BJ (cell line): ENCODE results near the gene TMEM86B. TPM values are rescaled to one million over a fixed set of nuclear protein-coding genes. Genes with fewer than 3 reads are reported as not detected.
A peak's percentile ranks its signal among the peaks of the same experiment; 100 is the strongest.

Experiments used
- CTCF ChIA-PET: fragments of 350-600 bp; formaldehyde crosslinking; extraction: SDS; loops from one replicate; lab custom pipeline; 2021; ENCODE audit warnings: antibody characterized with exemption, inconsistent platforms; lab: Yijun Ruan, JAX
- POLR2A ChIA-PET: fragments of 300-600 bp; sonication (Branson Sonifier 250); formaldehyde crosslinking; extraction: SDS; loops from one replicate; lab custom pipeline; 2021; ENCODE audit warnings: antibody characterized with exemption; lab: Charles Lee
- DNase-seq: peaks from one replicate; pipeline ENCODE4 v3.0.0-alpha.2; 2011; ENCODE audit warnings: low read depth
- H3K27me3 ChIP-seq: 2 replicates; pipeline ENCODE4 v1.6.0; 2011; ENCODE audit warnings: low read length; ENCODE audit not compliant: control insufficient read depth, insufficient read depth
- H3K36me3 ChIP-seq: 2 replicates; pipeline ENCODE4 v1.5.1; 2011; ENCODE audit warnings: low read length; ENCODE audit not compliant: control insufficient read depth, insufficient read depth
- H3K4me3 ChIP-seq: 2 replicates; pipeline ENCODE4 v1.5.1; 2011; ENCODE audit warnings: low read depth, mild to moderate bottlenecking, control low read depth, low read length
- polyA plus RNA-seq: library from polyadenylated mRNA; depleted of rRNA; stranded (reverse); fragments of >200 nt; gene quantifications from 2 replicates; pipeline ENCODE4 v1.2.3, GENCODE V29; 2011
- TF ChIP-seq, protein P1 (sequence below): IDR thresholded peaks from 2 replicates; pipeline ENCODE4 v1.5.1; 2011; ENCODE audit warnings: low read depth, mild to moderate bottlenecking, control low read depth, inconsistent platforms, low read length, moderate library complexity; ENCODE audit not compliant: insufficient read depth

TMEM86B gene
- polyA plus RNA-seq, 1 experiment, result 1.5 TPM

GRCh38 chr19:55249841-55250240 is 21.3 kb upstream of the TMEM86B start:
- Histone ChIP-seq H3K36me3 (peaks cover 18% of the 10 kb centered on the region), H3K4me3 (no peak overlapping the region), H3K27me3 (no peaks in the 10 kb centered on the region)
- ChIA-PET POLR2A (no interaction called here), CTCF (no interaction called here)
- TF ChIP-seq, protein P1, sequence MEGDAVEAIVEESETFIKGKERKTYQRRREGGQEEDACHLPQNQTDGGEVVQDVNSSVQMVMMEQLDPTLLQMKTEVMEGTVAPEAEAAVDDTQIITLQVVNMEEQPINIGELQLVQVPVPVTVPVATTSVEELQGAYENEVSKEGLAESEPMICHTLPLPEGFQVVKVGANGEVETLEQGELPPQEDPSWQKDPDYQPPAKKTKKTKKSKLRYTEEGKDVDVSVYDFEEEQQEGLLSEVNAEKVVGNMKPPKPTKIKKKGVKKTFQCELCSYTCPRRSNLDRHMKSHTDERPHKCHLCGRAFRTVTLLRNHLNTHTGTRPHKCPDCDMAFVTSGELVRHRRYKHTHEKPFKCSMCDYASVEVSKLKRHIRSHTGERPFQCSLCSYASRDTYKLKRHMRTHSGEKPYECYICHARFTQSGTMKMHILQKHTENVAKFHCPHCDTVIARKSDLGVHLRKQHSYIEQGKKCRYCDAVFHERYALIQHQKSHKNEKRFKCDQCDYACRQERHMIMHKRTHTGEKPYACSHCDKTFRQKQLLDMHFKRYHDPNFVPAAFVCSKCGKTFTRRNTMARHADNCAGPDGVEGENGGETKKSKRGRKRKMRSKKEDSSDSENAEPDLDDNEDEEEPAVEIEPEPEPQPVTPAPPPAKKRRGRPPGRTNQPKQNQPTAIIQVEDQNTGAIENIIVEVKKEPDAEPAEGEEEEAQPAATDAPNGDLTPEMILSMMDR, result no peak
- DNase-seq, result no peak

- TF ChIP-seq, protein P1, result no peak
- DNase-seq, result no peak
- CTCF ChIA-PET, result no interaction called here
- Histone ChIP-seq H3K27me3 (no peaks in the 10 kb centered on the region), H3K36me3 (peaks cover 23% of the 10 kb centered on the region), H3K4me3 (no peak overlapping the region)
- POLR2A ChIA-PET, result no interaction called here
Measured at GRCh38 chr19:55248704-55249103, 20.1 kb upstream of the TMEM86B start.

DNA sequence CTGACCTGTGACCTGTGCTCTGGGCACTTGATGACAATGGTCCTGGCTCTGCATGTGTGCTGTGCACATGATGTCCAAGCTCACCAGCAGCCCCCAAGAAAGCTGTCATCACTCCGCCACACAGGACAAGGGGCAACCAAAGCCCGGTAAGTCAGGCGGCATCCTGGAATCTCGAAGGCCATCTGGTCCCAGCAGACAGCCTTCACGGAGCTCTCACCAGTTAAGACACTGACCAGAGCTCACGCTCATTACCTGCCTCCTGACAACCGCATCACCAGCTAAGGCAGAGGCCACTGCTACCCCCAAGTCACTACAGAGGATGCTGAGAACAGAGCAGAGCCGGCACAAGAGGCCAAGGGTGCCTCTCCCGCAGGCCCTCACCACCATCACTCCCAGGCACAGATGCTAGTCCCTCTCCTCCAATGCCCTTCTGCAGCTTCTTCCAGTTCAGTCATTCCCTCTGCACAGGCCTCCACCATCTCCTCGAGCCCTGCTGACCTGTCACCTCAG is 19.7 kb upstream of the TMEM86B start:
- TF ChIP-seq, protein P1, result no peak
- H3K36me3 ChIP-seq, result peaks cover 24% of the 10 kb centered on the region
- no peak for DNase-seq
- POLR2A ChIA-PET, result no interaction called here
- CTCF ChIA-PET, result no interaction called here
- H3K27me3 ChIP-seq, result no peaks in the 10 kb centered on the region
- H3K4me3 ChIP-seq, result no peak overlapping the region

DNA sequence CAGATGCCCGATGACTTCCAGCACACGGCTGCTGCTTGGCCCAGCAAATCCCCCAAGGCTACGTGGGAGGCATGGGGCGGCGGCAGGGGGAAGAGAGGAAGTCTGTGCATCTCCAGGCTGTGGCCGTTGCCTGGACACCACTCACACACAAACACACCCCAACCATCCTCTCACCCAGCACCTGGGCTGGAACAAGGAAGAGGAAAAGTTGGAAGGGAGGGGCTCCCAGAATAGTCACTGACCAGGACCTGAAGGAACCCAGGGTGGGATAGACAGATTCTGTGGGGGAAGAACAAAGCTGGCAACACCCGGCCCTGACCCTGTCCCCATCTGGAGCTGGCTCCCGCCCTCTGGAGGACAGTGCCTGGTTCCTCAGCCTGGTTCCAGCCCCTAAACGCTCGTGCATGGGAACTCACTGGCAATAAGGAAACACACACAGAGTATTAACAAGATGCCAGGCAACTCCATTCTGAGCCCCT is 19.1 kb upstream of the TMEM86B start:
- CTCF ChIA-PET, result no interaction called here
- Histone ChIP-seq H3K36me3 (peaks cover 24% of the 10 kb centered on the region), H3K27me3 (no peaks in the 10 kb centered on the region), H3K4me3 (no peak overlapping the region)
- POLR2A ChIA-PET, result no interaction called here
- peak; percentile 35 for DNase-seq
- TF ChIP-seq, protein P1, result no peak

DNA sequence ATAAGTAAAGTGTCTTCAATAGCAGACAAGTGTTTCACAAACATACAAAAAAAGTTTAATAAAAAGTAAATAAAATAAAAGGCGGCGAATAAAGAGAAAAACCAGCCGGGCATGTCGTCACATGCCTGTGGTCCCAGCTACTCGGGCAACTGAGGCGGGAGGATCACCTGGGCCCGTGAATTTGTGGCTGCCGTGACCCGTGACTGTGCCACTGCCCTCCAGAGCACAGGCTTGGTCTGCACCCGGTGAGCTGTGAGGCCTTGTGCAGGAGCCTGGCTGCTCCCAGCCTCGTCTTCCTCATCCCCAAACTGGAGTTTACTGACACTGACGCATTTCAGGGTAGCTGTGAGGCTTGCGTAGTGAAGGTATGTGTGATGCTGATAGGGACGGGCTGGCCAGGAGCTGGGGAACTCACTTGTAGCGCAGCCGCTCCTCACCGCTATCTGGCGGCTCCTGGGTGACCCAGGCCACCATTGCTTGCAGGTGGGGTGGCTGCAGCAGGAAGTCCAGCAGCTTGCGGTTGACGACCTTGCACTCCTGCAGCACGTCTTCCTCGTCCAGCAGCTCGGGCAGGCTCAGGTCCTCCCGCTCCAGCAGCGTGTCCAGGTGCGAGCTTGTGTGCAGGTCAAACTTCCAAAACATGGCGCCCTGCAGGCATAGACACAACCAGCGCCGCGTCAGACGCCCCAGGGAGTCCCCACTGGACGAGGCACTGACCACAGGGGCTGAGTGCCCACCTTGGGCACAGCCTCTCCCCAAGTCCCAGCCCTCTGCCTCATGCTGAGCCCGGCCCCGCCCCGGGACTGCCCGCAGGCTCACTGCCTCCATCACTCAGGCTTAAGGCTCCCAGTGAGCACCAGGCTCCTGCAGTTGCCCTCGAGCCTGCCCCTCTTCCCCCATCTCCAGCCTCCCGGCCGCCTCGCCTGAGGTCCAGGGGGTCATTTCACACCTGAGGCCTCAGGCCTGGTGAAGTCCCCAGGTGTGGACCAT is 18.2 kb upstream of the TMEM86B start:
- Histone ChIP-seq H3K27me3 (no peaks in the 10 kb centered on the region), H3K36me3 (peaks cover 31% of the 10 kb centered on the region), H3K4me3 (no peak overlapping the region)
- TF ChIP-seq, protein P1, result no peak
- POLR2A ChIA-PET, result no interaction called here
- no peak for DNase-seq
- CTCF ChIA-PET, result interaction anchor here (0.6 to 0.9 kb wide), 3 partner anchors 11 to 106 kb away, joined by 3 read pairs; no protein-coding TSS in a partner anchor
